ENCODE data around the gene FCN1. TPM values are rescaled to one million over a fixed set of nuclear protein-coding genes. Genes with fewer than 3 reads are reported as not detected.

The FCN1 gene
- total RNA-seq = not detected in 2 replicates
- not detected in 2 replicates for polyA plus RNA-seq

DNA sequence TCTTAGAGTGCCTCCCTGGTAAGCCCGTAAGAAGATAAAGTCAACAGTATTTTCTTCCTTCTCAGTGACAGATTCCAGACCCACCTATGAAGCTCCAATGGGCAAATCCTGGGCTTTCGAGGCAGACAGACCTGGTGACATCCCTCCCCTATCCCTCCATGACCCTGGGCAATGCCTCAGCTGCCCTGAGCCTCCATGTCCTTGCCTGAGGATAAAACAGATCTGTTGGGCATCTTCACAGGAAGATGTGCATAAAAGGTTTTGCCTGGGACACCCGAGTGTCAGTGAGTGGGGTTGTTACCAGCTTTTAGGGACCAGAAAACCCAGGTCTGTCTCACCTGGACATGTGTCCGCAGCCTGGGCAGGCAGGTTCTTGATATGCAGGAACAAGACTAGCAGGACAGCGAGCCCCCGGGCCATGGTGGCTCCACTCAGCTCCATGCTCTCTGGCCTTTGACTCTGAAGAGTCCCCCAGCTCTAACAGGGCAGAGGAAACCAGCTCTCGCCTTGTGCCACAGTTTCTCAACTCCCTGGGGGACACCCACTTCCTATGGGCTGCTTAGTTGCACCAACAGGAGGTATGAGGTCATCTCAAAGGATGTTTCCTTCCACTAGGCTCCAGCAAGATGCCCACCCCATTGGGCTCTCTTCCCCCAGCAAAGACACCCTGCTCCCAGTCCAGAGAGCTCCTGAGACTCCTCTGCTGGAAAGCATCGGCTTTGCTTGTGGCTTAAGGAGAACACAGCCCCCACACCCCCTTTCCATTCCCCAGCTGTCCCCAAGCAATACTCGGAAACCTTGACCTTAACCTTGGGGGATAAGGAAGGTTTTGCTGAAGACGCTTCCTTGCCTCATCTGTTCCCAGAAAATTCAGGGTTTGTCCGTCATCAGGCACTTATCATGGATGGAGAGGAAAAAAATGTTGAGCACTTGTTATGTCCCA is at the start of gene FCN1:
Gene FCN1 (minus strand): TSS at position 482 of the 943 bp plus-strand sequence. CDS start 41 bp downstream, at position 441.
- Histone ChIP-seq H2AFZ (no peak within 1 kb of the TSS), H3K4me1 (ENCODE audit: insufficient read depth) (no peaks in the 10 kb centered on the region), H3K4me2 (no peak within 1 kb of the TSS), H3K36me3 (replicated peaks; ENCODE audit: insufficient read depth, low read depth) (no peaks in the 10 kb centered on the region), H3K27me3 (no peaks in the 10 kb centered on the region), H3K27ac (no peak within 1 kb of the TSS), H3K79me2 (no peaks in the 10 kb centered on the region), H3K9me2 (replicated peaks; ENCODE audit: insufficient read depth) (no peaks in the 10 kb centered on the region), H3K9me3 (ENCODE audit: low read depth) (no peaks in the 10 kb centered on the region), H3K4me3 (no peak within 1 kb of the TSS), H4K20me1 (ENCODE audit: insufficient read depth, poor library complexity, severe bottlenecking) (no peaks in the 10 kb centered on the region)
- DNase-seq (ENCODE audit: low spot score) = no peak
- WGBS (ENCODE audit: low lambda C conversion rate, missing lambda C conversion rate) = 80% methylated on average over 11 of the region's 11 CpGs
- TF ChIP-seq, protein P1, sequence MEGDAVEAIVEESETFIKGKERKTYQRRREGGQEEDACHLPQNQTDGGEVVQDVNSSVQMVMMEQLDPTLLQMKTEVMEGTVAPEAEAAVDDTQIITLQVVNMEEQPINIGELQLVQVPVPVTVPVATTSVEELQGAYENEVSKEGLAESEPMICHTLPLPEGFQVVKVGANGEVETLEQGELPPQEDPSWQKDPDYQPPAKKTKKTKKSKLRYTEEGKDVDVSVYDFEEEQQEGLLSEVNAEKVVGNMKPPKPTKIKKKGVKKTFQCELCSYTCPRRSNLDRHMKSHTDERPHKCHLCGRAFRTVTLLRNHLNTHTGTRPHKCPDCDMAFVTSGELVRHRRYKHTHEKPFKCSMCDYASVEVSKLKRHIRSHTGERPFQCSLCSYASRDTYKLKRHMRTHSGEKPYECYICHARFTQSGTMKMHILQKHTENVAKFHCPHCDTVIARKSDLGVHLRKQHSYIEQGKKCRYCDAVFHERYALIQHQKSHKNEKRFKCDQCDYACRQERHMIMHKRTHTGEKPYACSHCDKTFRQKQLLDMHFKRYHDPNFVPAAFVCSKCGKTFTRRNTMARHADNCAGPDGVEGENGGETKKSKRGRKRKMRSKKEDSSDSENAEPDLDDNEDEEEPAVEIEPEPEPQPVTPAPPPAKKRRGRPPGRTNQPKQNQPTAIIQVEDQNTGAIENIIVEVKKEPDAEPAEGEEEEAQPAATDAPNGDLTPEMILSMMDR (IDR thresholded peaks at IDR 0.05; ENCODE audit: poor library complexity) = no peak
- no peak for TF ChIP-seq EZH2 (IDR thresholded peaks at IDR 0.05; ENCODE audit: borderline replicate concordance)
- TF ChIP-seq EZH2phosphoT487 (IDR thresholded peaks at IDR 0.05; ENCODE audit: low read depth, severe bottlenecking, unreplicated experiment) = no peak

DNA sequence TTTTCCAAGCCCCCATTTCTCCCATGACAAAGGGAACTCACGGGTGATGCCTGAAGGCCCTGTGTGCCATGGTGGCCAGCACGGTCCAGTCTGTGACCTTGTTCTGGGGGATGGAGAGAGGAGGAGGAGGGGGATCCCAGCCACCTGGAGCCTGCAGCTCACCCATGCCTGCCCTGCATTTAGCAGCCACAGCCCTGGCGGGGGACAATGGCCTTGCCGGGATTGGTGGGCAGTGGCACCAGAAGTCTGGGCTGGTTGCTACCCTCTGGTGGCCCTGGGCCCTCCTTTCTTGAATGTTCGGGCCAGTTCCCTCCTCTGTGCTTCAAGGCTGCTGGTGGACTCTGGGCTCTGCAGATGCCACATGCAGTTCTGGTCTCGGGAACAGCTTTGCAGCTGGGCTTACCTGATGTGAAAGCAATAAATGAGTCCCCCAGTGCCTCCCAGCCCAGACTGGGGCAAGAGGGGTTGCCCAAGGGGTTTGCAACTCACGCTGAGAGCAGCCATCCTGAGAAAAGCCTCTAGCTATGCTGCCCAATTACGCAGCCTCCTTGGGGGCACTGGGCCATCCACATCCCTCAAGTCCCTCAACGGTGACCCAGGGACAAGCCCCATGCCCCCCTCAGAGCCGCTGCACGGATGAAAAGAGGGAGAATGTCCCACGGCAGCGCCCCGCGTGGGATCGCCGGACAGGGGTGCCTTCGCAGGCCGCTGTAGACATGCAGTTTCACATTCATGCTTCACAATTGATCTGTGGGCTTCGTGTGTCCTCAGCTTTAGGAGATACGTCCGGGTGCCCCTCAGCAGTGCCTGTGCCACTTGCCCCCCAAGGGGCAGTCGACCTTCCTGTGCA is 49.2 kb upstream of the FCN1 start:
- no peaks in the 10 kb centered on the region for H3K79me2 ChIP-seq
- H4K20me1 ChIP-seq (ENCODE audit: insufficient read depth, poor library complexity, severe bottlenecking) = no peaks in the 10 kb centered on the region
- 88% methylated on average over 23 of the region's 23 CpGs for WGBS (ENCODE audit: low lambda C conversion rate, missing lambda C conversion rate)
- DNase-seq (ENCODE audit: low spot score) = no peak
- TF ChIP-seq EZH2 (IDR thresholded peaks at IDR 0.05; ENCODE audit: borderline replicate concordance) (no peak), EZH2phosphoT487 (IDR thresholded peaks at IDR 0.05; ENCODE audit: low read depth, severe bottlenecking, unreplicated experiment) (no peak)
- TF ChIP-seq, protein P1 (IDR thresholded peaks at IDR 0.05; ENCODE audit: poor library complexity) = no peak
- no peak overlapping the region for H3K4me2 ChIP-seq
- no peaks in the 10 kb centered on the region for H3K36me3 ChIP-seq (replicated peaks; ENCODE audit: insufficient read depth, low read depth)
- no peak overlapping the region for H3K4me3 ChIP-seq
- H3K27ac ChIP-seq = no peak overlapping the region
- H3K4me1 ChIP-seq (ENCODE audit: insufficient read depth) = no peaks in the 10 kb centered on the region
- no peak overlapping the region for H2AFZ ChIP-seq
- H3K9me3 ChIP-seq (ENCODE audit: low read depth) = no peaks in the 10 kb centered on the region
- no peaks in the 10 kb centered on the region for H3K27me3 ChIP-seq
- H3K9me2 ChIP-seq (replicated peaks; ENCODE audit: insufficient read depth) = no peaks in the 10 kb centered on the region

DNA sequence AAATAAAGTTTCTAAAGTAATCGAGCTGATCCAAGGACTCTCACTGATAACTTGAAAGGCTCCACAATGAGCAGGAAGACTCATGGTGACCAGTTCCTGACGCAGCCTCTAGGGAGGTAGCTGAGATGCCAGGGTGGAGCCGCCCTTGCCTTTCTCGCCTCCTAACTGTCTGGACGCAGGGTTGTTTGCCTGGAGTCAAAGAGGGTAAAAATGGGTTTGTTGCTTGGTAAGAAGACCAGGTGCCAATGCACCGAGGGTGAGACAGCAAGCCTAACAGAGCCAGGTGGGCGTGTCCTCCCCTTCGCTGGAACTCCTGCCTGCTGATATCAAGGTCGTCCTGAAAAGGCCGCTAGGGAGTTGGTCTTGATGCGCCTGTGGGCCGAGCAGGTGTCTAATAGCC is 48.6 kb upstream of the FCN1 start:
- 87% methylated on average over 12 of the region's 12 CpGs for WGBS (ENCODE audit: low lambda C conversion rate, missing lambda C conversion rate)
- Histone ChIP-seq H3K4me2 (no peak overlapping the region), H3K4me1 (ENCODE audit: insufficient read depth) (no peaks in the 10 kb centered on the region), H3K79me2 (no peaks in the 10 kb centered on the region), H3K9me2 (replicated peaks; ENCODE audit: insufficient read depth) (no peaks in the 10 kb centered on the region), H3K27ac (no peak overlapping the region), H3K27me3 (no peaks in the 10 kb centered on the region), H3K9me3 (ENCODE audit: low read depth) (no peaks in the 10 kb centered on the region), H4K20me1 (ENCODE audit: insufficient read depth, poor library complexity, severe bottlenecking) (no peaks in the 10 kb centered on the region), H3K36me3 (replicated peaks; ENCODE audit: insufficient read depth, low read depth) (no peaks in the 10 kb centered on the region), H3K4me3 (no peak overlapping the region), H2AFZ (no peak overlapping the region)
- no peak for TF ChIP-seq EZH2phosphoT487 (IDR thresholded peaks at IDR 0.05; ENCODE audit: low read depth, severe bottlenecking, unreplicated experiment)
- TF ChIP-seq, protein P1 (IDR thresholded peaks at IDR 0.05; ENCODE audit: poor library complexity) = no peak
- no peak for TF ChIP-seq EZH2 (IDR thresholded peaks at IDR 0.05; ENCODE audit: borderline replicate concordance)
- no peak for DNase-seq (ENCODE audit: low spot score)
